Ishikawa (cell line): ENCODE data around the gene MDN1.

ENCODE experiments used
- CEBPB ChIP-seq: IDR thresholded peaks from 2 replicates; pipeline ENCODE4 v1.6.1; 2012
- CREB1 ChIP-seq: IDR thresholded peaks from 2 replicates; pipeline ENCODE4 v1.6.1; 2012; ENCODE audit warnings: low read depth
- EGR1 ChIP-seq: IDR thresholded peaks from 2 replicates; pipeline ENCODE4 v1.6.1; 2012
- EP300 ChIP-seq: IDR thresholded peaks from 2 replicates; pipeline ENCODE4 v1.6.1; 2012; ENCODE audit warnings: borderline replicate concordance
- FOXM1 ChIP-seq: IDR thresholded peaks from 2 replicates; pipeline ENCODE4 v1.6.1; 2012; ENCODE audit warnings: low read depth, borderline replicate concordance
- NFIC ChIP-seq: IDR thresholded peaks from 2 replicates; pipeline ENCODE4 v1.6.1; 2012
- RAD21 ChIP-seq: IDR thresholded peaks from 2 replicates; pipeline ENCODE4 v1.6.1; 2012; ENCODE audit warnings: low read depth
- TAF1 ChIP-seq: IDR thresholded peaks from 2 replicates; pipeline ENCODE4 v1.6.1; 2012; ENCODE audit warnings: low read depth, mild to moderate bottlenecking
- TCF12 ChIP-seq: IDR thresholded peaks from 2 replicates; pipeline ENCODE4 v1.6.1; 2012; ENCODE audit warnings: low read depth
- TEAD4 ChIP-seq: IDR thresholded peaks from 2 replicates; pipeline ENCODE4 v1.6.1; 2012
- YY1 ChIP-seq: IDR thresholded peaks from 2 replicates; pipeline ENCODE4 v1.6.1; 2012; ENCODE audit warnings: low read depth
- ZBTB7A ChIP-seq: IDR thresholded peaks from 2 replicates; pipeline ENCODE4 v1.6.1; 2012; ENCODE audit warnings: low read depth
- TF ChIP-seq, protein P1 (sequence below): IDR thresholded peaks from 2 replicates; pipeline ENCODE4 v1.6.1; 2012
- TF ChIP-seq, protein P2 (sequence below): IDR thresholded peaks from 2 replicates; pipeline ENCODE4 v1.6.1; 2012
- TF ChIP-seq, protein P3 (sequence below): IDR thresholded peaks from 2 replicates; pipeline ENCODE4 v1.6.1; 2012; ENCODE audit warnings: low read depth, mild to moderate bottlenecking

The MDN1 gene

DNA sequence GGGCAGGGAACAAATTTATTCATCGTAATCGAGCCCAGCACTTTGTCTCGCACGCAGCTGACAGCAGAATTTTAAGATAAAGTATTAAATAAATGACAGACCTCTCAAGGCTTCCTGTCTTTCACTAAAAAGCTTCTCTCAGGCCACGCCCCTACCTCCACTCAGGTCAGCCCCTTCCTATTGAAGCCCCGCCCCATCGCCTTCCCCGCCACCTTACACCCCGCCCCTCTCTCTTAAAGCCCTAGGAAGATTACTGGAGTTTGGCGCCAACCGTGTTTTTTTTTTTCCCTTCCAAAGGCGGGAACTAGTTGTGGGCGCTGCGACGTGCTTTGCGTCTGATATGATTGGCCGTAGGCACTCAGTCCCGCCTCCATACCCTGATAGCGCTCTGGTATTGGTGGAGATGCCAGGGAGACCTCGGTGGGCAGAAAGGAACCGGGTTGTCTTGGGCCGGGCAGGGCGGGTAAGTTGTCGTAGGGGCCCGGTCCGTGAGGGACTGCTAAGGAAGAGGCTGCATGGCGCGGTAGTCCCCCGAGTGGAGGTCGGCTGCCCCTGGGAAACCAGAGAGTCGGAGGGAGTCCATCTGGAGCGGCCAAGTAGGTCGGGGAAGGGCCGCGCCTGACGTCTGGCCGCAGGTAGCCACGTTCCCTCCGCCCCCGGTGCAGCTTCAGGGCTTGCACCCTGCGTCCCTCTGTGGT is 10.0 kb upstream of the MDN1 start, which contains the start of gene CASP8AP2:
Gene CASP8AP2 (plus strand): TSS at position 409 of the 698 bp plus-strand sequence.
- TF ChIP-seq, protein P1, sequence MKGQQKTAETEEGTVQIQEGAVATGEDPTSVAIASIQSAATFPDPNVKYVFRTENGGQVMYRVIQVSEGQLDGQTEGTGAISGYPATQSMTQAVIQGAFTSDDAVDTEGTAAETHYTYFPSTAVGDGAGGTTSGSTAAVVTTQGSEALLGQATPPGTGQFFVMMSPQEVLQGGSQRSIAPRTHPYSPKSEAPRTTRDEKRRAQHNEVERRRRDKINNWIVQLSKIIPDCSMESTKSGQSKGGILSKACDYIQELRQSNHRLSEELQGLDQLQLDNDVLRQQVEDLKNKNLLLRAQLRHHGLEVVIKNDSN: no peak
- TF ChIP-seq, protein P2, sequence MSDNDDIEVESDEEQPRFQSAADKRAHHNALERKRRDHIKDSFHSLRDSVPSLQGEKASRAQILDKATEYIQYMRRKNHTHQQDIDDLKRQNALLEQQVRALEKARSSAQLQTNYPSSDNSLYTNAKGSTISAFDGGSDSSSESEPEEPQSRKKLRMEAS: peak; percentile 29; the same call in 1 of the 2 replicates
- TF ChIP-seq TAF1: peak; percentile 30; the same call in 1 of the 2 replicates
- TF ChIP-seq EGR1: 0 out of 2 replicates have a peak, but pooled peaks have one; percentile 1
- 0 out of 2 replicates have a peak, but pooled peaks have one; percentile 33 for TF ChIP-seq TCF12
- no peak for TF ChIP-seq YY1
- peak; percentile 16; the same call in 1 of the 2 replicates for TF ChIP-seq EP300
- 0 out of 2 replicates have a peak, but pooled peaks have one; percentile 35 for TF ChIP-seq CREB1

DNA sequence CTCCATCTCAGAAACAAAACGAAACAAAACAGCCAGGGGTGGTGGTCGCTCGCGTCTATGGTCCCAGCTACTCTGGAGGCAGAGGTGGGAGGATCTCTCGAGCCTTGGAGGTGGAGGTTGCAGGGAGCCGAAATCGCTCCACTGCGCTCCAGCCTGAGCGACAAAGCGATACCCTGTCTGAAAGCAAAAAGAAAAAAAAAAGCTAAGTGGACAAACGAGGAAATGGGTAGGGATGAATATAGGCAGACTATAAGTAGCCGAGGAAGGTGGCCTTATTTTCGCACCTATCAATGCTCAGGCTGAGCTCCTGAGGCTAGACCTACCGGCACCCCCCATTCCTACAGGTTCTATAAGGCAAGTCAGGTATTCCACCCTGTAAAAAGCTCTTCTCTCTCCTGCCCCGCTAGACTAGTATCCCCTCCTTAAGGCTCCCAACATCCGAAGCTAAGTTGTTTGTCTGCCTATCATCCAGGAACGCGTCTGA is 9.4 kb upstream of the MDN1 start:
- TF ChIP-seq FOXM1: no peak
- TF ChIP-seq ZBTB7A: 0 out of 2 replicates have a peak, but pooled peaks have one; percentile 4
- no peak for TF ChIP-seq EP300

DNA sequence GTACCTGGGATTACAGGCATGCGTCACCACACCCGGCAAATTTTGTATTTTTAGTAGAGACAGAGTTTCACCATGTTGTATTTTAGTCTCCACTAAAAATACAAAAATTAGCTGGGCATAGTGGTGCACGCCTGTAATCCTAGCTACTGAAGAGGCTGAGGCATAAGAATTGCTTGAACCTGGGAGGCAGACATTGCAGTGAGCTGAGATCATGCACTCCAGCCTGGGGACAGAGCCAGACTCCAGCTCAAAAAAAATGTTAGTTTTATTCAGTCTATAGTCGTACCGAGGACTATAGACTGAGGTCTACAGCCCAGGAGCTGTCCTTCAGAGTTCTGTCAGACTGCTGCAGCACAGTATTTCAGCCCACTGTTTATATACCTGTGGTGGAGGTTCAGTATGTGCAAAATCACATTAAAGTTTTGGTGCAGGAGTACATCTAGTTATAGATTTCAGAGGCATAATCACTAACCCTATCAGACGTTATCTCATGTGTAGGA is 6.5 kb upstream of the MDN1 start:
- TF ChIP-seq, protein P2: no peak
- TF ChIP-seq FOXM1 (no peak), TCF12 (no peak), RAD21 (no peak), ZBTB7A (no peak), TAF1 (no peak), EGR1 (no peak), EP300 (no peak), CEBPB (no peak), YY1 (no peak), NFIC (no peak), TEAD4 (no peak), CREB1 (no peak)
- TF ChIP-seq, protein P3, sequence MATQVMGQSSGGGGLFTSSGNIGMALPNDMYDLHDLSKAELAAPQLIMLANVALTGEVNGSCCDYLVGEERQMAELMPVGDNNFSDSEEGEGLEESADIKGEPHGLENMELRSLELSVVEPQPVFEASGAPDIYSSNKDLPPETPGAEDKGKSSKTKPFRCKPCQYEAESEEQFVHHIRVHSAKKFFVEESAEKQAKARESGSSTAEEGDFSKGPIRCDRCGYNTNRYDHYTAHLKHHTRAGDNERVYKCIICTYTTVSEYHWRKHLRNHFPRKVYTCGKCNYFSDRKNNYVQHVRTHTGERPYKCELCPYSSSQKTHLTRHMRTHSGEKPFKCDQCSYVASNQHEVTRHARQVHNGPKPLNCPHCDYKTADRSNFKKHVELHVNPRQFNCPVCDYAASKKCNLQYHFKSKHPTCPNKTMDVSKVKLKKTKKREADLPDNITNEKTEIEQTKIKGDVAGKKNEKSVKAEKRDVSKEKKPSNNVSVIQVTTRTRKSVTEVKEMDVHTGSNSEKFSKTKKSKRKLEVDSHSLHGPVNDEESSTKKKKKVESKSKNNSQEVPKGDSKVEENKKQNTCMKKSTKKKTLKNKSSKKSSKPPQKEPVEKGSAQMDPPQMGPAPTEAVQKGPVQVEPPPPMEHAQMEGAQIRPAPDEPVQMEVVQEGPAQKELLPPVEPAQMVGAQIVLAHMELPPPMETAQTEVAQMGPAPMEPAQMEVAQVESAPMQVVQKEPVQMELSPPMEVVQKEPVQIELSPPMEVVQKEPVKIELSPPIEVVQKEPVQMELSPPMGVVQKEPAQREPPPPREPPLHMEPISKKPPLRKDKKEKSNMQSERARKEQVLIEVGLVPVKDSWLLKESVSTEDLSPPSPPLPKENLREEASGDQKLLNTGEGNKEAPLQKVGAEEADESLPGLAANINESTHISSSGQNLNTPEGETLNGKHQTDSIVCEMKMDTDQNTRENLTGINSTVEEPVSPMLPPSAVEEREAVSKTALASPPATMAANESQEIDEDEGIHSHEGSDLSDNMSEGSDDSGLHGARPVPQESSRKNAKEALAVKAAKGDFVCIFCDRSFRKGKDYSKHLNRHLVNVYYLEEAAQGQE: no peak
- TF ChIP-seq, protein P1: no peak

DNA sequence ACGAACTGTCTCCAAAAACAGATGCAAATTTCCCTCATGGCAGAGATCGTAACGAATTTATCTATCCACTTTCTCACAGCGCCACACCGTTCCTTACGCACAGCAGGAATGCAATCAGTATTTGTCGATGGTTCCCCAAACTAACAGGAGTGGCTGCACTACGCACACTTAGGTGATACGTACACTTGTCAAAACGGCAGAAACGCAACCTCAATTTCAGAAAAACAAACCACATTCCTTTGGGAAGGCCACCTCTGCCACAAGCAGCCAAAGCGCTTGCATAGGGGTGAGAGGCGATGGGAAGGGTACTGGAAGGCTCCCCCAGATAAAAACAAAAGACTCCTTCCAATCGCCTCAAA is 638 bp downstream of the MDN1 start:
- TF ChIP-seq, protein P3: no peak
- TF ChIP-seq TCF12: no peak
- TF ChIP-seq YY1: no peak
- TF ChIP-seq TEAD4: no peak
- no peak for TF ChIP-seq NFIC
- no peak for TF ChIP-seq RAD21
- no peak for TF ChIP-seq EGR1
- TF ChIP-seq, protein P2: no peak
- TF ChIP-seq CREB1: no peak
- no peak for TF ChIP-seq FOXM1
- no peak for TF ChIP-seq CEBPB
- TF ChIP-seq TAF1: no peak
- no peak for TF ChIP-seq EP300
- no peak for TF ChIP-seq ZBTB7A
- TF ChIP-seq, protein P1: no peak

DNA sequence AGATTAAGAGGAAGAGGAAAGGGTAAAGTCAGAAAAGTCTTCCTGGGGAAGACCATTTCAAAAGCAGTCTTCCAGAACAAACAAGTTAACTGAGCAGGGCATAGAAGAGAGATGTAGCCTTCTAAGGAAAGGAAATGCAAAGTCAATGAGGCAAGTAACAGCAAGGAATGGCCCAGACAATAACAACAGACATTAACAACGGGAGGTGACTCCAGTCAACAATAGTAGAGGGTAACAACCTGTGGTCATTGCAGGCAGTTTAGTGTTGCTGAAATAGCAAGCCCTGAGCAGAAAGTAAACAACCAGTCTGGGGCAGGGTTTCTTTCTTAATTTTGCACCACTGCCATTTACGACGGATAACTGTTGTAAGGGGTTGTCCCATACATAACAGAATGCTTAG is 2.1 kb downstream of the MDN1 start:
- TF ChIP-seq YY1 (no peak), CEBPB (no peak), NFIC (no peak), FOXM1 (no peak), ZBTB7A (no peak), EP300 (no peak), RAD21 (no peak)
- TF ChIP-seq, protein P2: no peak
- TF ChIP-seq, protein P1: no peak
